NCI-H82 (cell line): ENCODE results near the gene ITIH3.

Experiments
- DNase-seq: peaks from one replicate; lab custom pipeline; 2025; lab: John Stamatoyannopoulos, UW

The ITIH3 gene

DNA sequence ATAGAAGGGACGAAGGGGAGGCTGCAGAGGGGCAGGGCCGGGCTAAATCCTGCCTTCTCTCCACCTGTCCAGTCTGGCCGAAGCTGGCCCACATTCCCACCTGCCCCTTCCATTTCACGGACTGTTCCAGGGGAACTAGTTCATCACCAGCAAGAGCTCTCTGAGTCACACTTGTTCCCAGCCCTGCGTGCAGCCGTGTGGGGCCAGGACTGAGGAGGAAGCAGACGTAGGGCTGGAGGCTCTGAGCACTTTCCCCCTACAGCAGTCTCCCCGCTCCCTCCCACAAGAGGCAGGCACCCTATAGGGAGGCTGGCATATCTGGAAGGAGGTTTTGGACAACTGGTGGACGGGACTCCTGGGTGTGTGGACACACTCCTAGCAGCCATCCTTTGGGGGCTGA, 32.8 kb downstream of the ITIH3 start:
- no peak for DNase-seq

DNA sequence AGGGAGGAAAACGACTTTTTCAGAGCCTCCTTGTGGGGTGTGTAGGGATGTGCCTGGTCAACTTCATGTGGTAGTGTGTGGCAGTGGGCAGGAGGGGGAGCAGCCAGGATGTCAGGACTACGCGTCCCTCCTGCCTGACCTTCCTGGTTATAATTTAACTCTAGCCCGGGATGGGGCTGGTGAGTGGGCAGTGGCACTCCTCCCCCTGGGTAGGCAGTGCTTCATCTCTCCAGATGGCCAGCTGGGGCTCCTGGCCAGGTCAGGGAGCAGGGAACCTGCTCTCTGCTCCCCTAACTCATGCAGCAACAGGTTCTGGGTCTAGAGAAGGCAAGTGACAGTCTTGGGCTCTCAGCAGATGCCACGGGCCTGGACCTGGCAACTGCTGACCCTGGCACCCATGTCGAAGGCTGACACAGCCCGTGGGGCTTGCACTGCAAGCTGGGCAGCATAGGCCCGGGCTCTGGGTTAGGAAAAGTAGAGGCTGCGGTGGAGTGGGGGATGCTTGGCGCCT, 33.3 kb downstream of the ITIH3 start:
- DNase-seq = no peak

DNA sequence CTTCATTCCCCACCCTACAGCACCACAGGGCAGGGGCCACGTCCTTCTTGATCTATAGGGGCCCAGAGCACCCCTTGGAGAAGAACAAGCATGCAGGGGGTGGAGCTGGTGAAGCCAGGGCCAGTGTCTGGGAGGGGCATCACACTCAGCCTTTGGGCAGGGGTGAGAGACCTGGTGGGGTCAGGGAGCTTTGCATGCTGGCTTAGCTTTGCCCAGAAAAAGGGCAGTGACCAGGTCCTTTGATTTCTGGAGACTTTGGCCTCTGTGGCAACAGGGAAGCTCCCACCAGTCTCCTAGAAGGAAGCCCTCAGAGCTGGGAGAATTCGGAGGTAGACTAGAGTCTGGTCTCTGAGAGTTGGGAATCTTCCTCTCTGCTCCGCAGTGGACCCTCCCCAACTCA, 34.9 kb downstream of the ITIH3 start:
- DNase-seq = no peak

DNA sequence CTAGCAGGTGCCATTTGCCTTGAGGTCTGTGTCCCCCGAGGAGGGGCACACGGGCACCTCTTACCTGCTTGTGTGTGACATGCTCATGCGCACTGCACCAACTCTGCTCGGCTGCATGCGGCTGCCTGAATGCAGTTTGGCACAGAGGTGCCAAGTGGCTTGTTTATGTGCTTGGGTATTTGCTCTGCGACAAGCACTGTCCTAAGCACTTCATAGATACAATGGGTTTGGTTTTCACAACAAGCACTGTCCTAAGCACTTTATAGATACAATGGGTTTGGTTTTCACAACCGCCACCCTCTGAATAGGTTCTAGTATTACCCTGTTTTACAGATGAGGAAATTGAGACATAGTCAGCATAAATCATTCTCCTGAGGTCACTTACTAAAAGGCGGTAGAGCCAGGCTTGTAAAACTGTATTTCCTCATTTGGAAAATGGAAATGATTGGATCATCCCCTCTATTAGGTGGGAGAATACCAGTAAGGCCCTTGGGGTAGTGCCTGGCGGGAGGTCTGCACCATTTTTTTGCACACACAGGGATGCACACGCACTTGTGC, 35.4 kb downstream of the ITIH3 start:
- DNase-seq = no peak

DNA sequence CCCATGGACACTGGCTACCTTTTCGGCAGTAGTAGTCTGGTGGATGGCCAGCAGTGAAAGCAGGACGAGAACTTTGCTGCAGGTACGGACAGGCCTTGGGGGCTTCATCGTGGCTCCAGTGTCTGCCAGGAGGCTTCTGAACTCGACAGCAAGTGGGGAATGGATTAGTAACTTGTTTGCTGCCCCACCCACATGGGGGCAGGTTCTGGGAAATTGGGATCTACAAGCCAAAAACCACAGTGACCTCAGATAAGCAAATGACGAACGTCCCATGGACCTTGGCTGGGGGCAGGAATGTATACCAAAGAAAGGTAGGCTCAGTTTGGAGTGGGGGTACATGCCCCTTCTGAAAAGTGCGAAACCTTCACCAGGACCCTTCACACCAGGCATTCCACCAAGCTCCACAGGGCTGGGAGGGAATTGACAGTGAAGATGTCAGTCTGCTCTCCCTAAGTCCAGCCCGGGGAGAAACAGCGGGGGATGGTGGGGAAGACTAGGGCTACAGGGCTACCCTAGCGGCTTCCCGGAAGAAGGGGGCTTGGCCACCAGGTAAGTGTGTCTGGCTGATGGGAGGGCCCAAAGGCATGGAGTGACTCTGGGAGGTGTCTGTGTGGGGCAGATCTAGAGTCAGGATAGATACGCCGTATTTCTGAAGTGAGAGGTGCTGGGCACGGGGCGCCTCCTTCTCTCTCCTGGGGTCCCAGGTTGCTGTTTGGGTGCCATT, 36.1 kb downstream of the ITIH3 start, which contains the start of gene ITIH4:
Gene ITIH4, minus strand, starts transcription at position 138 of the 724 bp plus-strand sequence. Its CDS starts 30 bp downstream, at position 108.
- no peak for DNase-seq

DNA sequence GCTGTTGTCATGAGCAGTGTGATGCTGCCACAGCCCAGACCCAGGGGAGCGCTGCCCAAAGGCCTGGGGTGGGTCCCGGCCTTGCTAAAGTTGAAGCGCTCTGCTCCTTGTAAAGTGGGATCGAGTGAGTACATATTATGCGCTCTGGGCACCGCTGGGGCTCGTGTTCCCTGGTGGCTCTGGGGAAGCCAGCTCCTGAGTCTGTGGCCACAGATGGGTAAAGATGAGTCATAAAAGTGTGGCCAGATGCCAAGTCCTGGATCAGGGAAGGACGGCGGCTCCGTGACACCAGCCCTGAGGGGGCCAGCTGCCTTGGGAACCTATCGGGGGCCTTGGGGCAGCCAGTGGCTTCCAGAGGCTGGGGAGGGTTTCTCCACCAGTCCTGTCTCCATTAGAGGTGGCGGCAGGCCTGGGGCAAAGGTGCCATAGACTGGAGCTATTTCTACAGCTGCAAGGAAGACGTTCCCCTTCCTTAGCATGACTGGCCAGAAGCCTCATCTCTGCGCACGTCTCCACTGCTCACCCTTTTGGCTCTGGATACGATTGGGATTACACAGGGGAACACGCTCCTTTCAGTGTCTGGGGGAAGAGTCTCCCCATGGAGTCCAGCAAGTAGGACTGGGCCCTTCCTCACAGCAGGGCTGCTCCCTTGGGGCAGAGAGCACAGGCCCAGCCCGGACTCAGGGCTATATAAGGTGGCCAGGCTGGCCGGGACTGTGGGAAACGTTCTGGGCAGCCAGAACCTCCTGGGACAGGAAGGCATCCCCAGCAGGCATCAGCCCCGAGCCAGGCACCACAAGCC, 37.1 kb downstream of the ITIH3 start:
- DNase-seq = peak; percentile 73

DNA sequence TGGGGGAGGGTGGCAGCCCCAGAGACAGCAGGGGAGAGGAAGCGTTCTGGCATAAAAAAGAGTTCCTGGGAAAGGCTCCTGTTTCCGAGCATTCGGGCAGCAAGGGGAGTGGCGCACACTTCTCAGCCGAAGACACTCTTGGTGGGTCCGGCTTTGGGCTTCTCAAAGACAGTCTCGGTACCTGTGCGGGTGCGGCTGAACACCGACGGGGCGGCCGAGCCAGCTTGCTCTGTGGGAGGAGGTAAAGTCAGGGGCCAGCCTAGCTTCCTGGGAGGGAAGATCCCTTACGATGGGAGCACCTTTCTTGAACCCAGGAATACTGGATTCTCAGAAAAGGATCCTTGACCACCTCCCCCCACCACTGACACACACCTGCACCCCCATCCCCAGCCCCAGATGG, 38.6 kb downstream of the ITIH3 start:
- no peak for DNase-seq

DNA sequence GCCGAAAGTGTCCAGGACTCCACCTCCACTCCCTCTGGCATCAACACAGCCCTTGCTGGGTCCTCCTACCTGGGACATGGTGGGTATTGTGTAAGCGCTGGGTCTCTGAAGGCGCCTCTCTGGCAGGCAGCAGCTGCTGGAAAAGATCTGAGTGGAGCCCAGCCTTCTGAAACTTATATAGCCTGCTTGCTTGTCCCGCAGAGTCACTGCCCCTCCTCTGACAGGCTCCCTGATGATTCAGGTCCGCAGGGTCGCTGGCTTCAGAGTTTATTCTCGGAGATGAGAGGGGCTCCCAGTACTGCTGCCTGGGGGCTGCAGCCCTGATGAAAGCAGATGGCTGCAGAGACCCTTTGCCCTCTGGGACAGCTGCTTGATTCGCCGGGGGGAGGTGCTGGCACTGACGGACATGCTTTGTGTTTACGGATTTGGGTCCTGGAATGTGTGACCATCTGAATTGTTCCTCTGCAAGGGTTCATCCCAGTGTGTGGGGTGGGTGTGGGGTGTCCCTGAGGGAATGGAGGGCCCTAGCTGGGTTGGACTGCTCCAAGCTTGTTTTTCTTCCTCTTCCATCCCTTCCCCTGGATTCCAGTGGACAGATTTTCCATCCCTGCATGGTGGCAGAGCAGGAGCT, 40.4 kb downstream of the ITIH3 start, which contains the start of gene MUSTN1:
Gene MUSTN1, minus strand, starts transcription at position 149 of the 631 bp plus-strand sequence. Its CDS starts 71 bp downstream, at position 78.
- DNase-seq = peak; percentile 60

DNA sequence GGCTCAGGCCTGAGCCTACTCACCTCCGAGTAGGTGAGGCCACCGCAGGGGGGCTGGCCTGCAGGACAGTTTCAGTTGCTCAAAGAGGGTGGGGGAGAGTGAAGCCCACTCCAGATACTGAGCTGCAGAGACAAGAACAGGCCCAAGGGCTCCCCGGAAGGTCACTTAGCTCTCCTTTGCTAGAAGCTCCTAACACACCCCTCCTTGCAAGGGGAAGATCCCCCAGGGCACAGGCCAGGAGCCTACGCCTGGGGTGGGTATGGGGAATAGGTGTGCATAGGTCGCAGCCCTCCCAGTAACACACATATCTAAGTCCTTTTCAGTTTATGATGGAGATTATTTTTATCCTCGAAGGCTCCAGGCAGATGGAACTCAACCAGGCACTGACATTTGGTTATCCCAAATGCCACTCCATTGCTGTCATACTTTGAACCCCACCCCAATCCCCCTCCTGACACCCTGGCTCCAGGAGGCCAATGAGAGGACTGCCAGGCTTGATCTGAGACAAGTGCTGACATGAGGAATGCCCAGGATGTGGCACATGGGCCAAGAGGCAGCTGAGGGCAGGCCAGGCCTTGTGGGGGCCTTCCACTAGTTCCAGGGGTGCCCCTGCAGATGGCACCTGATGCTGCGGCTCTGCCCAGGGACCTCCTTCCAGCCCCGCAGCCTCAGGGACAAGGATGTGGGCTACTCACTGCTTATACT, 41.3 kb downstream of the ITIH3 start:
- DNase-seq = no peak

DNA sequence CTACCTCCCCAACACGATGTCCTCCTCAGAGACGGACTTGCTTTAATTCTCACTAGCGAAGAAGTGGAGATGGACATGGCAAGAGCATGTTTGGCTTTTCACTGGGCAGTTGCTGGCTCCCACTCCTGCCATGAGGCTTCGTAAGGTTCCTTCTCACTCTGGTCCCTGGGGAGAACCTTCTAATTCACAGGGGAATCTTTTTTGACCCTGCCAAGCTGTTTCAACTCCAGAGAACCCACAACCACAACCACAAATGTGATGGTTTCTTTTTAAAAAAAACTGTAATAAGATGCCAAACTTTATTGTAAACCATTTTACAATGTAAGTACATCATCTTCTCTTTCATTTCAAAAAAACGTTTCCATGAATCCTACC, 41.9 kb downstream of the ITIH3 start:
- DNase-seq = no peak

DNA sequence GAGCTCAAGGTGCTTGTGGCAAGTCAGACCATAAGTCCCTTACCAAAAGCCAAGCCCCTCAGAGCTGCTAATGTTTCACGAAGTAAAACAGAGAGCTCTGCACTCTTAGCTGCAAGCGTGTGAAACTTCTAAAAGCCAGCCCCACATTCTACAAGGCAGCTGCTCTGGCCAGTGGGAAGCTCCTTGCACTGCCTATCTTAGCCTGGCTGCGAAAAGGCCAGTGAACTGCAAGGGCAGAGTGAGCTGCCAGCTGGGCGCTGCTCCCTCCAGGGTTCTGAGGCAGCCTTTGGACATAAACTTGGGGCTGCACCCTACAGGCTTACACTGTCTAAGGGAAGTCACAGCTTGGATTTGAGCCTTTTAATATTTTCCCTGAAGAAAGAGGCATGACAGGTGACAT, 42.4 kb downstream of the ITIH3 start:
- no peak for DNase-seq

DNA sequence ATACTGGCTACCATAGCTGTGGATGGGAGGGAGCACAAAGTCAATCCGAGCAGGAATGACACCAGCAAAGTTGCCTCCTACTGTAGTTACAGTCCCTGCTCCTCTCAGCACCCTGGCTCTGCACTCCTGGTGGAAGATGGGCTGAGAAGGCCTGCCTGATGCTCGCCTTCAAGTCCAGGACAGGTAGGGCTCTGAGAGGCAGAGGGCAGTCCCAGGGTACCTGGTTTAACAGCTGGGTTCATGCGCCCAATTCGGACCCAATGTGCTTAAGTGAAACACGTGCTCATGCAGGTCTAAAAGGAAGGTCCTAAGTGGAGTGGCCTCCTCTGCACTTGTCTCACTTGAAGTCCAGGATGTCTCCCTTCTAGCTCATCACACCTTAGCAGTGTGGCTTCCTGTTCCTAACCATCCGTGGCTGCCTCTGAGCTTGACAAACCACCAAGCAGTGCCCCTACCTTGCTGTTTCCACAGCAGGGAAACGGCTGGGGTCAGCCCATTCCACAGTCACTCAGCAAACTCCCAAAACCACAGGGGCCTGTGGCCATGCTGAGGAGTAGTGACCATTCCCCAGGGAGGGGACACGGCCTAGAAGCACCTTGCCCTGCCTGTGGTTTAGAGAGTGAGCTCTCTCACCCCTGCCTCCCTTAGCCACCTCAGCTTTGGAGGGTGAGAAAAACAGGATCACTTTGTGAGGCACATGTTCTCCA, 44.1 kb downstream of the ITIH3 start:
- no peak for DNase-seq

DNA sequence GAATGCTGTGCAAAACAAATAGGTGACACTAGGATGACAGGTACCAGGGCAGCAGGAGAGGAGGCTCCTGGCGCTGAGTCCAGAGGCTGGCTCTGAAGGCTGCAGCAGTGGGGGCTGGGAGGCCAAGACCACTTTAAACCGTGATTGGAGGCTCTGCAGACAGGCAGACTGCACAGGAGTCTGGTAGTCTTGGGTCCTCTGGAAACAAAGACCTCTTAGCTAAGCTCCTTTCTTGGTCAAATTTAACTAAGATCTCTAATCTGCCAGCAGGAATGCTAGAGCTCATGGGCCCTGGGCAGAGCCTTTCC, 44.6 kb downstream of the ITIH3 start:
- DNase-seq = peak; percentile 35

DNA sequence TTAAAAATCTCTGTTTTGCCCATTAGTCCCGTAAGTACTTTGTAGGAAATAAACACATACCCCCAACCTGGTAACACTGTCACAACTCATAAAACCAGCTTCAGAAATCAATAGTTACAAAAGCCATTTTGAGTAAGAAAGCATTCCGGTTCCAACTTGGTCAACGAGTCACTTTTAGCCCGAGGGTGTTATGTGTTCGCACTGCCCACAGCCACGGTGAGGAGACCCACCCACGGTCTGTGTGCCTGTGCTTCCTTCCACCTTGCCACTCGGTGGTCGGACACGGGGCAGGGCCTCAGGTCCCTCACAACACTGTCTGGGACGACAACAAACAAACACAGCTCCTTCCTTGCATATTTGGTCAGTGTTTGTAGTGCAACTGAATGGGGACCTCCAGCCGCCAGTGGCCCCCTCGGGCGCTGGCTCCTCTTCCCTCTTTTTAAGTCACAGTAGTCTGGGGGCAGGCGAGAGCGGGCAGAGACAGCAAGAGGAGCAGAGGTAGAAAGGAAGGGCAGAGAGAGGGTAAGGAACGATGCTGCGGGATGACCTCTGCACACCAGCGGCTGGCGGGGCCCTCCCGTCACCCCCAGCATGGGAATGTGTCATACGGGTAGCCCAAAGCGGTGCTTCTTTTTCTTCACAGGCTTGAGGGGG, 45.4 kb downstream of the ITIH3 start:
- DNase-seq = no peak

DNA sequence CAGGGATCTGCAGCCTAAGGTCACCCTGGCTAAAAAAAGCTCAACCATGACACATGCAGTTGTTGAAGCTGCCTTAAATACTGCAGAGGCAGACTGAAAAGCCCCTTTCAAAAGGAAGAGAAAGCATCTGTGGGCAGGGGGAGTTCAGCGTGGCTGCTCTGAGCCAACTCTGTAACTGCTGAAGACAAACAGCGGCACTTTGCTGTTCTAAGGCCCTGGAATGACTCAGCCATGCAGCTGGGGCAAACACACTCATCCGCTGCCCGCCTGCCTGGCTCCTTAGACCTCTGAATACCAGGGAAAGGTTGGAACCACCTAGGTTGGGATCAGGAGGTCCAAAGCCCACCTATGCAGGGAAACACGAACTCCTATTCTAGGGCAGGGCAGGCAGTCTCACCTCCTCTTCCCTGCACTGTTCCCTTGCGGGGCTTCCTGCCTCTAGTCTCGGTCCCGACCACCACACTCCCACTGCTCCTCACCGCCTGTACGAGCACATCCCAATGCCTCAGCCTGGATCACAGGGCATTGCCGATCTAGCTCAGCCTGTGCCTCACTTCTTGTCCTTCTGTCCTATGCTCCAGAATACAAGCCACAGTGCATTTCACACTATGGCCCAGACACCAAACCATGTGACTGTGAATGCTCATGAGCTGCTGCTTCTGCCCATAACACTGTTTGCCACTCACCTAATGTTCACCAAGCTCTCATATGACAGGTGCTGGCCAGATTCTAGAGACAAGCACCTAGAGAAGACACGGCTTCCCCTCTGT, 46.8 kb downstream of the ITIH3 start:
- DNase-seq = no peak

DNA sequence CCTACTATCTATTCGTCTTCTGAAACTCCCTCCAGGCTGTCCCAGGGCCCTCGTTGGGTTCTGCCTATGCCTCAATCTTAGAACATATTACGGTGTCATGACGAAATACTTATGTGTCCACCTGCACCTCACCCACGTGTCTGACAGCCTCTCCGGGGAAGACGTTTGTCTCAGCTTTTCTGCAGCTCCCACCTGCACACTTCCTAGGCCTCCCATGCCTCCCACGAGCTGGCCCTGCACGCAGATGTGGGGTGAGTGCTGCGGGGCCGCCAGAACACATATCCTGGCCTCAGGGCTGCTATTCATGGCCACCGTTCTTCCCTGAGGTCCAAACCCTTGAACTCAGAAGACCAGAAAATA, 47.4 kb downstream of the ITIH3 start:
- no peak for DNase-seq

DNA sequence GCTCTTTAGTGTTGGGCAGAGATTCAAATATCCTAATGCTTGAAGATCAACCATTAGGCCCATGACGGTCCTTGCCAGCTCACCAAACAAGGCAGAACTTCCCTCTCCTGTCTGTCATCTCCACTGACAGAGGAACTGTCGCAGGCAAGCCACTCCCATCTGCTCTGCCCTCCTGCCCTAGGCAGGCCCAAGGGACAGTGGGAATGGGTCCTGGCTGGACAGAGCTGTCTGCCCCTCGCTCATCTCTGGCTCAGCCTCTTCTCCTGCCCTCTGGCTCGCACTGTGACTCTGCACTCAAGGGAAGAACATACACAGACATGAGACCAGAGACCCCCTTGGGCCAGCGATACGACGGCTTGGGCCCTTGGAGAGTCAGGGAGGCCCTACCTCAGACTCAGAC, 47.8 kb downstream of the ITIH3 start:
- DNase-seq = no peak

DNA sequence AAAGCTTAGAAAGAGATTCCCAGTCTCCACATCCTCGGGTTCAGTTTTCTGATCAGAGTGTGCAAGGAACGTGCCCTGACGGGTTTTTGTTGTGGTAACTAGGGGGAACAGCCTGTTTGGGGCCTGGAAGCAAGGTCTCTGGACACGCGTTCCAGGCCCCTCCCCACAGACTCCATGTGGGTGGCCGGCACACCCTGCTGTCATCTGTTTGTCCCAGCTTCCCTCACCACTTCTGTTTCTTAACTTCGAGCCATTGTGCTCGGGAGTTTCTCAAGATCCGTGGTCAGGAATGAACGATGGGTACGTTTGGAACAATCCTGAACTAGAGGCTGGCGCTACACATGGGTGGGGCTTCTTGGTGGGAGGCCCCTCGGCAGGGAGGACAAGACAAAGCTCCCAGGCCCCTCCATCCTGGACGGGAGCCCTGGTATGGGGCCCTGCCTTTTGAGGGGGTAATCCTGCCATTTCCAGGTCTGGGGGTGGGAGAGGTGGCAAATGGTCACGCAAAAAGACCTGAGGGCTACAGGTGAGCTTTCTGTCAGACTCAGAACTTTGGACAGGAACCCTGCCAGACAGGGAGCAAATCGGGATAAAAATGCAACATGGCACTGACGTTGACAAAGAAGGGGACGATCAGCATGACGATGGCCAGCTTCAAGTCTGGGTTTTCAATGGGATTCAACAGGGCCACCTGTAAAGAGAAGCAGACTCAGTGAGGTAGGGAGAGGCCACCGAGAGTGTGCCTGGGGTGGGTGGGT, 48.7 kb downstream of the ITIH3 start:
- DNase-seq = no peak

DNA sequence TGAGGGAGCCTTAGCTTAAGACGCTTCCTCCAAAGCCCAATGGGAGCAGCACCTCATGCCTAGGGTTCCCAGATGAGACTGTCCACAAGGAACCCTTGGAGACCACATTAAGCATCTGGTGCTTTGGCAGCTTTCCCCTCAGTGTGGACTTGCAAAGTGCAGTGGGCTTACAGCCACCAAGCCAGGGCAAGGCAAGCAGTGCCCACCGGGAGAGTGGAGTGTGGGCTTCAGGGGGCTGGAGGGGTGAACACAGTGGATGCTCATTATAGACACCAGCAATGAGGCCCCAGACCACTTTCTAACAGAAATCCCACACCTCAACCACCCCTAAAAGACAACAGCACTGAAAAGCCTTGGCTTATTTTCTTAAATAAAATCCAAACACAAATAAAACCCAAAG, 49.3 kb downstream of the ITIH3 start:
- DNase-seq = no peak
